Trophoblast cell (in vitro differentiated cells and primary cell): ENCODE results near the gene KIFC3.
A peak's percentile ranks its signal among the peaks of the same experiment; 100 is the strongest.

Experiments used
- DNase-seq, 2 donors: peaks; one replicate each; pipeline ENCODE4 v3.0.0-alpha.2; 2016
- H2AFZ ChIP-seq: 2 replicates; pipeline ENCODE4 v1.6.1; 2013; ENCODE audit warnings: low read length, moderate library complexity, mild to moderate bottlenecking; ENCODE audit not compliant: insufficient read depth, poor library complexity
- H2AK5ac ChIP-seq: 2 replicates; pipeline ENCODE4 v1.6.1; 2013; ENCODE audit warnings: mild to moderate bottlenecking, low read length
- H2BK120ac ChIP-seq: 2 replicates; pipeline ENCODE4 v1.6.1; 2013; ENCODE audit warnings: low read length, mild to moderate bottlenecking, moderate library complexity; ENCODE audit not compliant: insufficient read depth, poor library complexity
- H2BK12ac ChIP-seq: 2 replicates; pipeline ENCODE4 v1.6.1; 2013; ENCODE audit warnings: mild to moderate bottlenecking, low read length, moderate library complexity
- H2BK5ac ChIP-seq: 2 replicates; pipeline ENCODE4 v1.6.1; 2013; ENCODE audit warnings: low read length, low read depth, moderate library complexity, mild to moderate bottlenecking; ENCODE audit not compliant: poor library complexity
- H3K14ac ChIP-seq: 2 replicates; pipeline ENCODE4 v1.6.1; 2013; ENCODE audit warnings: mild to moderate bottlenecking, low read length
- H3K18ac ChIP-seq: 2 replicates; pipeline ENCODE4 v1.6.1; 2013; ENCODE audit warnings: mild to moderate bottlenecking, low read length
- H3K23ac ChIP-seq: 2 replicates; pipeline ENCODE4 v1.6.1; 2013; ENCODE audit warnings: low read length
- H3K27ac ChIP-seq: 2 replicates; pipeline ENCODE4 v1.5.1; 2013; ENCODE audit warnings: low read depth, mild to moderate bottlenecking, inconsistent platforms, low read length, moderate library complexity
- H3K27me3 ChIP-seq: 2 replicates; pipeline ENCODE4 v1.6.1; 2013; ENCODE audit warnings: inconsistent platforms, mild to moderate bottlenecking, low read length, moderate library complexity; ENCODE audit not compliant: insufficient read depth
- H3K36me3 ChIP-seq, 2 experiments: 1 replicate in 1 of 2; 2 replicates in 1 of 2; pipeline ENCODE4 v1.6.1; 2013; ENCODE audit warnings: low read length in 2 of 2, mild to moderate bottlenecking in 2 of 2, moderate library complexity in 1 of 2; ENCODE audit not compliant: insufficient read depth in 2 of 2, control insufficient read depth in 1 of 2
- H3K4ac ChIP-seq: 2 replicates; pipeline ENCODE4 v1.6.1; 2013; ENCODE audit warnings: low read depth, mild to moderate bottlenecking, low read length, moderate library complexity
- H3K4me1 ChIP-seq, 2 experiments: 1 replicate in 1 of 2; 2 replicates in 1 of 2; pipeline ENCODE4 v1.6.1; 2013; ENCODE audit warnings: low read length in 2 of 2, mild to moderate bottlenecking in 2 of 2, moderate library complexity in 1 of 2; ENCODE audit not compliant: insufficient read depth in 2 of 2, control insufficient read depth in 1 of 2
- H3K4me2 ChIP-seq: 2 replicates; pipeline ENCODE4 v1.6.1; 2013; ENCODE audit warnings: inconsistent platforms, mild to moderate bottlenecking, low read length, moderate library complexity
- H3K4me3 ChIP-seq: 2 replicates; pipeline ENCODE4 v1.5.1; 2013; ENCODE audit warnings: mild to moderate bottlenecking, low read depth, low read length, inconsistent platforms
- H3K79me1 ChIP-seq: one replicate; pipeline ENCODE4 v1.6.1; 2013; ENCODE audit warnings: low read length
- H3K79me2 ChIP-seq: 2 replicates; pipeline ENCODE4 v1.6.1; 2013; ENCODE audit warnings: low read length, mild to moderate bottlenecking; ENCODE audit not compliant: control insufficient read depth, insufficient read depth, poor library complexity
- H3K9ac ChIP-seq: 2 replicates; pipeline ENCODE4 v1.6.1; 2013; ENCODE audit warnings: mild to moderate bottlenecking, low read length
- H3K9me3 ChIP-seq: 2 replicates; pipeline ENCODE4 v1.6.1; 2013; ENCODE audit warnings: low read depth, mild to moderate bottlenecking, control low read depth, inconsistent platforms, low read length; ENCODE audit not compliant: insufficient read depth
- H4K12ac ChIP-seq: 2 replicates; pipeline ENCODE4 v1.6.1; 2013; ENCODE audit warnings: low read depth, mild to moderate bottlenecking, low read length, moderate library complexity
- H4K8ac ChIP-seq: 2 replicates; pipeline ENCODE4 v1.6.1; 2013; ENCODE audit warnings: low read depth, mild to moderate bottlenecking, low read length, moderate library complexity
- H4K91ac ChIP-seq: one replicate; pipeline ENCODE4 v1.6.1; 2013; ENCODE audit warnings: low read depth, mild to moderate bottlenecking, low read length, moderate library complexity
- WGBS: extraction: QIAGEN DNeasy Blood & Tissue Kit; methylation state at CpG from one replicate; pipeline ENCODE4 v1.1.7; 2013; ENCODE audit warnings: missing lambda C conversion rate; ENCODE audit not compliant: insufficient read length, insufficient coverage; ENCODE audit errors: extremely low coverage; 5-methylcytosine and 5-hydroxymethylcytosine counted together

The KIFC3 gene

DNA sequence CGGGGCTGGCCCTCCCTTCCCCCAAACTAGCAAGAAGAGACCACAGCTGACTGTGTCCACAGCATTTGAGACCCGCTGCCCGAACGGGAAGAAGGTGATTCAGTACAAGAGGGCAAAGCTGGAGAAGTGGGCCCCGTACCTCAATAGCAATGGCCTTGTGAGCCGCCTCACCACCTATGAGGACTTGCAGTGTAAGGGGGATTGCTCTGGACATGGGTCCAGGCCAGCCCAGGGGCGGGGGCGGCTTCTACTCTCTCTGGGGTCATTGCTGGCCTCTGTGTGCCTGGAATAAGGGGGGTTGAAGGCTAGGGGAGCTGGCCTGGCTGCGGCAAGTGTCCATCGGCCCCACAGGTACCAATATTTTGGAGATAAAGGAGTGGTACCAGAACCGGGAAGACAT lies 79.6 kb downstream of the KIFC3 start:
- Histone ChIP-seq H3K27me3 (no peaks in the 10 kb centered on the region), H2BK120ac (no peak overlapping the region), H4K12ac (no peak overlapping the region), H3K4ac (no peak overlapping the region), H3K79me2 (no peaks in the 10 kb centered on the region), H3K9me3 (no peaks in the 10 kb centered on the region), H3K4me2 (no peak overlapping the region), H3K4me1 (no peaks in the 10 kb centered on the region), H3K27ac (no peak overlapping the region), H3K18ac (no peak overlapping the region), H2AK5ac (no peak overlapping the region), H2BK5ac (no peak overlapping the region), H3K9ac (no peak overlapping the region), H4K91ac (no peak overlapping the region), H3K79me1 (no peaks in the 10 kb centered on the region), H2BK12ac (no peak overlapping the region), H3K14ac (no peak overlapping the region), H2AFZ (no peak overlapping the region), H4K8ac (no peak overlapping the region), H3K4me3 (no peak overlapping the region), H3K36me3 (no peaks in the 10 kb centered on the region), H3K23ac (no peak overlapping the region)
- WGBS, result no CpG with 5 or more reads among the region's 11 CpGs
- no peak for DNase-seq

GRCh38 chr16:57722210-57722499 lies 80.1 kb downstream of the KIFC3 start:
- H2BK5ac ChIP-seq, result no peak overlapping the region
- H4K12ac ChIP-seq, result no peak overlapping the region
- H3K4me1 ChIP-seq, result no peaks in the 10 kb centered on the region
- no peak overlapping the region for H4K91ac ChIP-seq
- H3K23ac ChIP-seq, result no peak overlapping the region
- no peak overlapping the region for H3K14ac ChIP-seq
- H2AFZ ChIP-seq, result no peak overlapping the region
- H2BK120ac ChIP-seq, result no peak overlapping the region
- H3K18ac ChIP-seq, result no peak overlapping the region
- no peak overlapping the region for H4K8ac ChIP-seq
- no peak overlapping the region for H2AK5ac ChIP-seq
- H3K4me2 ChIP-seq, result no peak overlapping the region
- H3K4ac ChIP-seq, result no peak overlapping the region
- no peak overlapping the region for H2BK12ac ChIP-seq
- no peaks in the 10 kb centered on the region for H3K79me1 ChIP-seq
- H3K9me3 ChIP-seq, result no peaks in the 10 kb centered on the region
- WGBS, result no CpG with 5 or more reads among the region's 2 CpGs
- no peaks in the 10 kb centered on the region for H3K36me3 ChIP-seq
- no peak for DNase-seq
- H3K27ac ChIP-seq, result no peak overlapping the region
- H3K79me2 ChIP-seq, result no peaks in the 10 kb centered on the region
- H3K9ac ChIP-seq, result no peak overlapping the region
- no peaks in the 10 kb centered on the region for H3K27me3 ChIP-seq
- no peak overlapping the region for H3K4me3 ChIP-seq

DNA sequence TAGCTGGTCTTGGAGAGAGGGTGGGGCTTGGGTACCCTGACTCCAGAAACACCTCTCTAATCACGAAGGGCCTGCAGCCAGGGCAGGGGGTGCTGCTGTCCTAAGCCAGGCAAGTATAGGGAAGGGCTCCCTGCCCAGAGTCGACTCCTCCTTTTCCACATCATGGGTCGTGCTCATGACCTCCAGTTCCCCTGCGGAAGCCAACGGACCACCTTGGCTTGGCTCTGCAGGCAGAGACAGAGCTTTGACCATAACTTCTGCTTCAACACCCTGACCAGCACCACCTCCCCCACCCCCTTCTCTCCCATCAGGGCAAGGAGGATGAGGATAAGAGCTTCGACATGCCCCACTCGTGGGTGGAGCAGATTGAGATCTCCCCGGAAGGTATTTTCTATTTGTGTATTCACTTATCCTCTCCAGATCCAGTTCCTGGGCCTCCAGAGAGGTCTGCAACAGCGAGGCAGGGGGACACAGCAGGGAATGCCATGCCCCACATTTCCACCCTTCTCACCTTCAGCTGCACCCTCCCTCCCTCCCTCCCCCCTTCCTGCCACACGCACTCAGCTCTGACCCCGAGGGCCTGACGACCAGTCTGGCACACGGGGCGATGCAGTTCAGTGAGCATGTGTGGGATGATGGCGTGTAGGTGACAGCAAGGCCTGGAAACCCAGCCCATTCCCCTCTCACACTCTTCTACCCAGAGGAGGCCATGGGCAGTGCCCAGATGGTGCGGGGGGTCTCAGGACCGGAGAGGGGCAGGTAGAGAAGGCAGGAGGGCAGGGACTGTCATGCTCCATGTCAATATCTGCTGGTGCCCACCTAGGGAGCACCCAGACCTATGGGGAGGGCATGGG lies 80.7 kb downstream of the KIFC3 start:
- H2AFZ ChIP-seq, result no peak overlapping the region
- no peaks in the 10 kb centered on the region for H3K79me2 ChIP-seq
- no peak overlapping the region for H2BK120ac ChIP-seq
- no peaks in the 10 kb centered on the region for H3K4me1 ChIP-seq
- no peak overlapping the region for H2BK12ac ChIP-seq
- no peak overlapping the region for H3K14ac ChIP-seq
- no peak for DNase-seq
- H3K9ac ChIP-seq, result no peak overlapping the region
- no peak overlapping the region for H3K27ac ChIP-seq
- no peak overlapping the region for H3K4ac ChIP-seq
- H4K91ac ChIP-seq, result no peak overlapping the region
- whole genome bisulfite sequencing, result no CpG with 5 or more reads among the region's 17 CpGs
- no peaks in the 10 kb centered on the region for H3K9me3 ChIP-seq
- H3K79me1 ChIP-seq, result no peaks in the 10 kb centered on the region
- H2BK5ac ChIP-seq, result no peak overlapping the region
- no peak overlapping the region for H3K4me2 ChIP-seq
- H3K4me3 ChIP-seq, result no peak overlapping the region
- H3K27me3 ChIP-seq, result no peaks in the 10 kb centered on the region
- H2AK5ac ChIP-seq, result no peak overlapping the region
- no peak overlapping the region for H4K12ac ChIP-seq
- no peaks in the 10 kb centered on the region for H3K36me3 ChIP-seq
- no peak overlapping the region for H3K18ac ChIP-seq
- H3K23ac ChIP-seq, result no peak overlapping the region
- no peak overlapping the region for H4K8ac ChIP-seq

DNA sequence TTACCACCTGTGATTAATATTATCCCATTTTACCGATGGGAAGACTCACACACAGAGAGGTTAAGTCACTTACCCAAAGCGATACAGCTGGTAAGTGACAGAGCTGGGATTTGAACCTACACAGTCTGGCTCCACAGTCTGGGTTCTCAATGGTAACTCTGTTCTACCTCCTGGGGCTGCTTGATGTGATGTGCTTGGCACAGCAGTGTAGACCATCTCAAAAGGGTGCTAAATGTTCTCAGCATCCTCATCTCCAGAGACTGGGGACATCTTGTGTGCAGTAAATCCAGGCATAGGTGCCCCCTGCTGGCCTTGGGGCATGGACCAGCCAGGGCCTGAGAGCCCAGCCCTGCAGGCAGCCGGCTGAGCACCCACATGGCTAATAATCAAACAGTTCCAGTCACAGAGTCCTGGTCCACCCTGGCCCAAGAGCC lies 82.1 kb downstream of the KIFC3 start:
- no CpG with 5 or more reads among the region's 3 CpGs for WGBS
- no peak overlapping the region for H3K4me3 ChIP-seq

More for the DNA sequence above, 82.1 kb downstream of the KIFC3 start:
- H3K36me3 ChIP-seq, result no peaks in the 10 kb centered on the region
- H4K12ac ChIP-seq, result no peak overlapping the region
- H4K8ac ChIP-seq, result no peak overlapping the region
- H3K4me1 ChIP-seq, result no peaks in the 10 kb centered on the region
- H2BK120ac ChIP-seq, result no peak overlapping the region
- no peak overlapping the region for H3K9ac ChIP-seq
- no peak overlapping the region for H2AK5ac ChIP-seq
- no peak overlapping the region for H2BK12ac ChIP-seq
- no peaks in the 10 kb centered on the region for H3K79me2 ChIP-seq
- H3K4ac ChIP-seq, result no peak overlapping the region
- no peak overlapping the region for H3K18ac ChIP-seq
- H3K27me3 ChIP-seq, result no peaks in the 10 kb centered on the region
- no peak overlapping the region for H2BK5ac ChIP-seq
- DNase-seq, result peak; percentile 62 to 81
- no peak overlapping the region for H4K91ac ChIP-seq
- no peaks in the 10 kb centered on the region for H3K9me3 ChIP-seq
- H3K79me1 ChIP-seq, result no peaks in the 10 kb centered on the region
- H3K14ac ChIP-seq, result no peak overlapping the region
- no peak overlapping the region for H2AFZ ChIP-seq
- H3K23ac ChIP-seq, result no peak overlapping the region
- no peak overlapping the region for H3K27ac ChIP-seq
- H3K4me2 ChIP-seq, result no peak overlapping the region
